IMR-90 (cell line): Measurements from ENCODE around the gene SLC25A17. TPM values are rescaled to one million over a fixed set of nuclear protein-coding genes. Genes with fewer than 3 reads are reported as not detected.

Source experiments
- ATAC-seq: fragments of 200-7000 bp; cut with Tn5 transposase; 2 replicates; pipeline ENCODE4 v1.9.1; 2020; ENCODE audit warnings: low read depth, mild to moderate bottlenecking, moderate library complexity
- BruUV-seq: library from RNA; stranded (reverse); fragments of 400-500 nt; replicated peaks from 2 replicates; lab custom pipeline; 2021; lab: Mats Ljungman, UMichigan
- CTCF ChIA-PET: fragments of 300-600 bp; formaldehyde crosslinking; extraction: SDS; loops from one replicate; lab custom pipeline; 2021; ENCODE audit warnings: antibody characterized with exemption; lab: Yijun Ruan, JAX
- POLR2A ChIA-PET: fragments of 300-600 bp; sonication (Branson Sonifier 250); formaldehyde crosslinking; loops from one replicate; lab custom pipeline; 2022; ENCODE audit warnings: antibody characterized with exemption; ENCODE audit not compliant: unreplicated experiment; lab: Charles Lee
- DNase-seq: peaks from one replicate; pipeline ENCODE4 v3.0.0; 2013
- H2AFZ ChIP-seq: replicated peaks from 2 replicates; pipeline ENCODE3; 2013; ENCODE audit warnings: low read length, mild to moderate bottlenecking; ENCODE audit not compliant: poor library complexity
- H2AK5ac ChIP-seq: 2 replicates; pipeline ENCODE4 v1.6.1; 2013; ENCODE audit warnings: low read depth, low read length, inconsistent platforms
- H2AK9ac ChIP-seq: replicated peaks from 2 replicates; pipeline ENCODE3; 2013; ENCODE audit warnings: mild to moderate bottlenecking, low read depth, low read length, moderate library complexity; ENCODE audit not compliant: poor library complexity
- H2BK120ac ChIP-seq: 2 replicates; pipeline ENCODE4 v1.6.1; 2013; ENCODE audit warnings: low read depth, low read length, inconsistent platforms
- H2BK15ac ChIP-seq: 3 replicates; pipeline ENCODE4 v1.6.1; 2013; ENCODE audit warnings: low read depth, low read length, inconsistent platforms
- H2BK20ac ChIP-seq: 2 replicates; pipeline ENCODE4 v1.6.1; 2013; ENCODE audit warnings: low read depth, mild to moderate bottlenecking, inconsistent platforms, low read length, moderate library complexity
- H2BK5ac ChIP-seq: 2 replicates; pipeline ENCODE4 v1.6.1; 2013; ENCODE audit warnings: mild to moderate bottlenecking, low read depth, low read length, inconsistent platforms; ENCODE audit not compliant: poor library complexity, severe bottlenecking
- H3K14ac ChIP-seq: replicated peaks from 2 replicates; pipeline ENCODE4 v1.6.1; 2013; ENCODE audit warnings: low read depth, low read length, inconsistent platforms
- H3K18ac ChIP-seq: 2 replicates; pipeline ENCODE4 v1.6.1; 2013; ENCODE audit warnings: low read depth, low read length, control low read depth
- H3K23ac ChIP-seq: 2 replicates; pipeline ENCODE4 v1.6.1; 2013; ENCODE audit warnings: low read depth, low read length, inconsistent platforms
- H3K27ac ChIP-seq: 2 replicates; pipeline ENCODE4 v1.5.1; 2013; ENCODE audit warnings: mild to moderate bottlenecking, control low read depth, low read length; ENCODE audit not compliant: insufficient read depth
- H3K27me3 ChIP-seq: 2 replicates; pipeline ENCODE4 v1.6.1; 2013; ENCODE audit warnings: low read length; ENCODE audit not compliant: control insufficient read depth, insufficient read depth
- H3K36me3 ChIP-seq: 2 replicates; pipeline ENCODE4 v1.6.1; 2013; ENCODE audit warnings: low read length, mixed read lengths; ENCODE audit not compliant: control insufficient read depth, insufficient read depth
- H3K4ac ChIP-seq: 2 replicates; pipeline ENCODE4 v1.6.1; 2013; ENCODE audit warnings: low read depth, low read length, inconsistent platforms
- H3K4me1 ChIP-seq: 2 replicates; pipeline ENCODE4 v1.6.1; 2013; ENCODE audit warnings: low read length, mixed read lengths; ENCODE audit not compliant: control insufficient read depth, insufficient read depth
- H3K4me2 ChIP-seq: 2 replicates; pipeline ENCODE4 v1.6.1; 2013; ENCODE audit warnings: low read depth, mild to moderate bottlenecking, control low read depth, low read length, moderate library complexity
- H3K4me3 ChIP-seq: 2 replicates; pipeline ENCODE4 v1.5.1; 2013; ENCODE audit warnings: low read depth, mild to moderate bottlenecking, control low read depth, low read length, moderate library complexity; ENCODE audit not compliant: insufficient read depth
- H3K56ac ChIP-seq: 2 replicates; pipeline ENCODE4 v1.6.1; 2013; ENCODE audit warnings: low read length, inconsistent platforms; ENCODE audit not compliant: insufficient read depth; ENCODE audit errors: extremely low read depth
- H3K79me1 ChIP-seq, 2 experiments: 2 replicates each; pipeline ENCODE4 v1.6.1; 2013; ENCODE audit warnings: low read length in 2 of 2, inconsistent platforms in 1 of 2, low read depth in 1 of 2
- H3K9ac ChIP-seq: 2 replicates; pipeline ENCODE4 v1.6.1; 2013; ENCODE audit warnings: low read depth, low read length, control low read depth
- H3K9me1 ChIP-seq: 2 replicates; pipeline ENCODE4 v1.6.1; 2013; ENCODE audit warnings: low read length, inconsistent platforms; ENCODE audit not compliant: insufficient read depth
- H3K9me3 ChIP-seq: 2 replicates; pipeline ENCODE4 v1.6.1; 2013; ENCODE audit warnings: low read length; ENCODE audit not compliant: control insufficient read depth, insufficient read depth
- H4K20me1 ChIP-seq: 2 replicates; pipeline ENCODE4 v1.6.1; 2013; ENCODE audit warnings: low read length, inconsistent platforms; ENCODE audit not compliant: insufficient read depth
- H4K5ac ChIP-seq: 2 replicates; pipeline ENCODE4 v1.6.1; 2013; ENCODE audit warnings: mild to moderate bottlenecking, low read depth, low read length, control low read depth
- H4K8ac ChIP-seq, 2 experiments: 2 replicates each; pipeline ENCODE4 v1.6.1; 2013; ENCODE audit warnings: low read depth in 2 of 2, low read length in 2 of 2, control low read depth in 1 of 2, inconsistent platforms in 1 of 2
- H4K91ac ChIP-seq: 2 replicates; pipeline ENCODE4 v1.6.1; 2013; ENCODE audit warnings: low read depth, low read length, inconsistent platforms; ENCODE audit not compliant: insufficient read depth
- CEBPB ChIP-seq: IDR thresholded peaks from 2 replicates; pipeline ENCODE4 v1.6.1; 2012; ENCODE audit warnings: low read depth, low read length, improper control_type of control experiment
- CHD1 ChIP-seq: IDR thresholded peaks from 2 replicates; pipeline ENCODE4 v1.6.1; 2012; ENCODE audit warnings: low read depth, low read length, improper control_type of control experiment
- CTCF ChIP-seq: conservative IDR thresholded peaks from 2 replicates; pipeline ENCODE4 v1.5.1; 2012; ENCODE audit warnings: mild to moderate bottlenecking, low read depth, low read length, improper control_type of control experiment
- FOS ChIP-seq: fragments of 150-350 bp; IDR thresholded peaks from 2 replicates; pipeline ENCODE4 v1.6.1; 2016; ENCODE audit warnings: low read depth, low read length
- MAZ ChIP-seq: IDR thresholded peaks from 2 replicates; pipeline ENCODE4 v1.6.1; 2012; ENCODE audit warnings: low read depth, mild to moderate bottlenecking, low read length, improper control_type of control experiment, moderate library complexity, borderline replicate concordance
- NFE2L2 ChIP-seq: fragments of 150-350 bp; IDR thresholded peaks from 2 replicates; pipeline ENCODE4 v1.6.1; 2016; ENCODE audit warnings: low read depth, mild to moderate bottlenecking, low read length
- POLR2A ChIP-seq: IDR thresholded peaks from 2 replicates; pipeline ENCODE4 v1.6.1; 2012; ENCODE audit warnings: mild to moderate bottlenecking, low read depth, low read length
- SMC3 ChIP-seq: fragments of 150-350 bp; IDR thresholded peaks from 2 replicates; pipeline ENCODE4 v1.6.1; 2016; ENCODE audit warnings: low read depth, mild to moderate bottlenecking, antibody characterized with exemption, low read length, moderate library complexity
- USF2 ChIP-seq: fragments of 150-350 bp; IDR thresholded peaks from 2 replicates; pipeline ENCODE4 v1.6.1; 2017; ENCODE audit warnings: mild to moderate bottlenecking, antibody characterized with exemption, low read length, low read depth
- WGBS, 2 experiments: methylation state at CpG; one replicate each; pipeline versions ENCODE4 v1.1.5 to v1.1.7; 2013; ENCODE audit warnings: missing lambda C conversion rate in 2 of 2; ENCODE audit not compliant: insufficient read length in 1 of 2; ENCODE audit errors: extremely low coverage in 2 of 2; 5-methylcytosine and 5-hydroxymethylcytosine counted together
- dilution Hi-C: fragments of 300-500 bp; cut with HindIII; formaldehyde crosslinking; loops from one replicate; pipeline ENCODE4 v1.14.3; 2018; ENCODE audit warnings: low sequenced_read_pairs; ENCODE audit not compliant: unreplicated experiment
- in situ Hi-C: fragments of 300-500 bp; cut with MboI; formaldehyde crosslinking; loops from 3 replicates; pipeline ENCODE4 v1.14.3; 2019; ENCODE audit warnings: low sequenced_read_pairs, inconsistent platforms, mixed read lengths
- intact Hi-C: fragments of 100-400 bp; cut with micrococcal nuclease; formaldehyde crosslinking; loops from 2 replicates; pipeline ENCODE4 v1.10.0; 2022
- polyA plus RNA-seq, 3 experiments: library from polyadenylated mRNA; depleted of rRNA; stranded (reverse); fragments of >200 nt; gene quantifications; 2 replicates each; pipeline ENCODE4 v1.2.3, GENCODE V29; 2012; ENCODE audit warnings: low replicate concordance in 1 of 3
- total RNA-seq: library from RNA; depleted of rRNA; stranded (reverse); fragments of >200 nt; gene quantifications from 2 replicates; pipeline ENCODE4 v1.2.3, GENCODE V29; 2012

Gene SLC25A17
- total and polyA plus RNA-seq, 2 of the 4 experiments (the other 2 are of a cell fraction): 19.6 to 36.0 TPM

DNA sequence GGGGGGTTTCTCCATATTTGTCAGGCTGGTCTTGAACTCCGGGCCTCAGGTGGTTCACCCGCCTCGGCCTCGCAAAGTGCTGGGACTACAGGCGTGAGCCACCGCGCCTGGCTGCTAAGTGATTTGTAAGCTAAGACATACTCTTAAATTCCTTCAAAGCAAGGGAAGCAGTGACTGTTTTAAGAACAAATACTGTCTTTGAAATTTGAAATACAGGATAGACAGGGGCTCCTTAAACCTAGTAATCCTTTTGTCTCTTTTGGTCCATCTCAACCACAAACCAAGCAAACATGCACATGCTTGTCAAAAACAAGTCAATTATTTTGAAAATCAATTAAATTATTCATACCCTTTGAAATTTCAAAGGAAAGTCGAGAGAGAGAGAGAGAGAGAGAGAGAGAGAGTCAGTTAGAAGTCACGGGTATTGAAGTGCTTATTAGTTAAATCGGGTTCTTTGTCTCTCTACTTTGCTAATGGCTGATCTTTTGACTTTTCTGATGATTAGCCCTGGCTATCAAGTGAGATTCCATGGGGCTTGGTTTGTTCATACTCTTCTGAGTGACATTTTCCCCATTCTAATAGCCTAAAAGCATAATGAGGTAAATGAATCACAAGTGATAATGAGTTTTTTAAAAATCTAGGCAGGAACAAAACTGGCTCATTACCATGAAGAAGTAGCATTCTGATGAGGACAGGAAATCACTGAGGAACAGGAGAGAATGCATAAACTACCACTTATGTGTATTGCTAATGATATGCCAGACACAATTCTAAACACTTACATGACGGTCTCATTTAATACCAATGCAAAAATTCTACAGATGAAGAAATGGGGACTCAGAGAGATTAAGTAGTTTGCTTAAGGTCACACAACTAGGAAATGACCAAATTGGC is 91.8 kb downstream of the SLC25A17 start:
- H3K4me3 ChIP-seq: no peak overlapping the region
- intact Hi-C loops: no loop called here

More for the DNA sequence above, 91.8 kb downstream of the SLC25A17 start:
- dilution Hi-C loops (no loop called here), in situ Hi-C loops (no loop called here)
- Histone ChIP-seq H3K27me3 (no peaks in the 10 kb centered on the region), H3K9ac (no peak overlapping the region), H2BK15ac (no peak overlapping the region), H3K4ac (no peak overlapping the region), H3K9me1 (0 out of 2 replicates have a peak, but pooled peaks cover 3% of the 10 kb centered on the region), H3K18ac (no peak overlapping the region), H4K91ac (no peak overlapping the region), H2AFZ (no peak overlapping the region), H3K56ac (no peak overlapping the region), H4K20me1 (no peaks in the 10 kb centered on the region), H3K79me1 (no peaks in the 10 kb centered on the region), H2BK120ac (no peak overlapping the region), H3K36me3 (no peaks in the 10 kb centered on the region), H3K9me3 (peaks cover 2% of the 10 kb centered on the region; the same call in 1 of the 2 replicates), H2AK5ac (no peak overlapping the region), H3K27ac (no peak overlapping the region), H3K4me1 (peaks cover 3% of the 10 kb centered on the region; the same call in 1 of the 2 replicates), H3K4me2 (no peak overlapping the region), H4K8ac (no peak overlapping the region), H2AK9ac (no peak overlapping the region), H4K5ac (no peak overlapping the region), H3K23ac (no peak overlapping the region), H2BK5ac (no peak overlapping the region), H3K14ac (no peak overlapping the region), H2BK20ac (no peak overlapping the region)
- DNase-seq: no peak
- ChIA-PET CTCF (no interaction called here), POLR2A (no interaction called here)
- TF ChIP-seq CHD1 (no peak), CEBPB (no peak), MAZ (no peak), SMC3 (no peak), POLR2A (no peak), NFE2L2 (no peak), USF2 (no peak), FOS (no peak), CTCF (no peak)
- no TSS peak for BruUV-seq
- no peak for ATAC-seq
- no CpG with 5 or more reads among the region's 11 CpGs for WGBS, 2 experiments
